ENCODE measurements around the gene SLFN11. TPM values are rescaled to one million over a fixed set of nuclear protein-coding genes. Genes with fewer than 3 reads are reported as not detected.

The SLFN11 gene
- total RNA-seq, 1 donor from 2014 or later, result 34.1 TPM

DNA sequence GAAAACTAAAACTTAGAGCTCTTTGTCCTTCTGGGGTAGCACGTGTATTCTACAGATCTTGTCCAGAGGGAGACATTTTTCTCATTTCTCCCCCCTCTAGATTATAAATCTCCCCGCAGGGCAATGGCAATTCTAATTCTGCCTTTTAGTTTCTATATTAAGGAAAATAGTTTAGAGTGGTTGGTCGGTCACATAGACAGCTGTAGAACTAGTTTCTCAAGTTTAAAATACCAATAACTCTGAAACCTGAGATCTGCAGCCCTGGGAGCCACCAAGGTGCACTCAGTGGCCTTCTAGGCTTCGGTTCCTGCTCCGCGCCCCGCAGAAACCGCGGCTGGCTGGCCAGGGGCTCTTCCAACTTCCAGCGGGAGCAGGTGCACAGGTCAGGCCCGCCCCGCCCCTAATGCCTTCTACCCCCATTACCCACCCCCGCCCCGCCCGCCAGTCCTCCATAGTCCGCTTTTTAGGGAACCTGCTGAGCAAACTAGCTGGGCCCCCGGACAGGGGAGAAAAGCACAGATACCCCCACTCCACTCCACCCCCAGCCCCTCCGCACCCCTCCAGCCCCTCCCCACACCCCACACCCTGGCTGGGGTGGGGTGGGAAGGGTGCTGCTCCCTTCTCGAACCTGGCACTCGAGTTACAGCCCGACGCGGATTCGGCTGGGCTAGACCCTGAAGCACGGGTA is 431 bp downstream of the SLFN11 start:
- H3K4me1 Mint-ChIP-seq, result peaks cover 18% of the 10 kb centered on the region
- peak overlapping the region; percentile 95 for H3K27ac Mint-ChIP-seq
- H3K36me3 Mint-ChIP-seq, result peaks cover 22% of the 10 kb centered on the region
- TF ChIP-seq, protein P1, sequence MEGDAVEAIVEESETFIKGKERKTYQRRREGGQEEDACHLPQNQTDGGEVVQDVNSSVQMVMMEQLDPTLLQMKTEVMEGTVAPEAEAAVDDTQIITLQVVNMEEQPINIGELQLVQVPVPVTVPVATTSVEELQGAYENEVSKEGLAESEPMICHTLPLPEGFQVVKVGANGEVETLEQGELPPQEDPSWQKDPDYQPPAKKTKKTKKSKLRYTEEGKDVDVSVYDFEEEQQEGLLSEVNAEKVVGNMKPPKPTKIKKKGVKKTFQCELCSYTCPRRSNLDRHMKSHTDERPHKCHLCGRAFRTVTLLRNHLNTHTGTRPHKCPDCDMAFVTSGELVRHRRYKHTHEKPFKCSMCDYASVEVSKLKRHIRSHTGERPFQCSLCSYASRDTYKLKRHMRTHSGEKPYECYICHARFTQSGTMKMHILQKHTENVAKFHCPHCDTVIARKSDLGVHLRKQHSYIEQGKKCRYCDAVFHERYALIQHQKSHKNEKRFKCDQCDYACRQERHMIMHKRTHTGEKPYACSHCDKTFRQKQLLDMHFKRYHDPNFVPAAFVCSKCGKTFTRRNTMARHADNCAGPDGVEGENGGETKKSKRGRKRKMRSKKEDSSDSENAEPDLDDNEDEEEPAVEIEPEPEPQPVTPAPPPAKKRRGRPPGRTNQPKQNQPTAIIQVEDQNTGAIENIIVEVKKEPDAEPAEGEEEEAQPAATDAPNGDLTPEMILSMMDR (IDR thresholded peaks at IDR 0.05; ENCODE audit: unreplicated experiment), result no peak
- DNase-seq (ENCODE audit: low spot score in 2 of 2, unreplicated experiment in 2 of 2), result no peak
- H3K4me3 Mint-ChIP-seq, result peak overlapping the region; percentile 82
- H3K9me3 Mint-ChIP-seq, result peaks cover 27% of the 10 kb centered on the region
- peaks cover 73% of the 10 kb centered on the region for H3K27me3 Mint-ChIP-seq (ENCODE audit: low read depth)

DNA sequence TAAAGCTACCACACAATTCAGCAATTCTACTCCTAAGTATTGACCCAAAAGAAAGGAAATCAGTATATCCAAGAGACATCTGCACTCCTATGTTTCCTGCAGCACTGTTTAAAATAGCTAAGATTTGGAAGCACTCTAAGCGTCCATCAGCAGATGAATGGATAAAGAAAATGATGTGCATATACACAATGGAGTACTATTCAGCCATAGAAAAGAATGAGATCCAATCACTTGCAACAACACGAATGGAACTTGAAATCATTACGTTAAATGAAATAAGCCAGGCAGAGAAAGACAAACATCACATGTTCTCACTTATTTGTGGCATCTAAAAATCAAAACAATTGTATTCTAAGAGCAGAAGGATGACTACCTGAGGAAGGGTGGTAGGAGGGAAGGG is 1.5 kb downstream of the SLFN11 start:
- peak overlapping the region; percentile 44 for H3K4me3 Mint-ChIP-seq
- DNase-seq (ENCODE audit: low spot score in 2 of 2, unreplicated experiment in 2 of 2), result no peak
- H3K36me3 Mint-ChIP-seq, result peaks cover 22% of the 10 kb centered on the region
- H3K27me3 Mint-ChIP-seq (ENCODE audit: low read depth), result peaks cover 67% of the 10 kb centered on the region
- H3K9me3 Mint-ChIP-seq, result peaks cover 27% of the 10 kb centered on the region
- no peak overlapping the region for H3K27ac Mint-ChIP-seq
- H3K4me1 Mint-ChIP-seq, result peaks cover 18% of the 10 kb centered on the region
- TF ChIP-seq, protein P1 (IDR thresholded peaks at IDR 0.05; ENCODE audit: unreplicated experiment), result no peak

DNA sequence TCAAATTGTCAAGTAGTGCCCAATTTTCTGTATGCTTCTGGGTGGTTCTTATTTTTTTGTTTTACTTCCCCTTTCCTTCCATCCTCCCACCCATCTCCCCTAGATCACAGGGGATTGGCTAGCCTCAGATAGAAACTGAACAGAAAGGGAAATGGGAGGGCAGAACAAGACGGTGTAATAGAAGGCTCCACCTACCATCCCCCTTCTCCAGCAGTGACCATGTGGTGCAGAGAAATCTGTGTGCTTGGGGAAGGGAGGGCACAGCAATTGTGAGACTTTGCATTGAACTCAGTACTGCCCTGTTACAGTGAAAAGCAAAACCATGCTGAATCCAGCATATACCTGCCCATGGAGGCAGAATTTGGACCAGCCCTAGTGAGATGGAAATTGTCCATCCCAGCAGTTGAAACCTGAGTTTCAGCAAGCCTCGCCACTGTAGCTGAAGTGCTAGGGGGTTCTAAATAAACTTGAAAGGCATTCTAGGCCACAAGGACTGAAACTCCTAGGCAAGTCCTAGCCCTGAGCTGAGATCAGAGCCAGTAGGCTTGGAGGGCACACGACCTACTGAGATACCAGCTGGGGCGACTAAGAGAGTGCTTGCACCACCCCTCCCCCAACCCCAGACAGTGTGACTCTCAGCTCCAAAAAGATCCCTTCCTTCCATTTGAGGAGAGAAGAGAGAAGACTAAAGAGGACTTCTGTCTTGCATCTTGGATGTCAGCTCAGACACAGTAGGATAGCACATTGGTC is 5.2 kb downstream of the SLFN11 start:
- no peak for DNase-seq (ENCODE audit: low spot score in 2 of 2, unreplicated experiment in 2 of 2)
- Mint-ChIP-seq H3K4me3 (no peak overlapping the region), H3K27me3 (ENCODE audit: low read depth) (peaks cover 59% of the 10 kb centered on the region), H3K27ac (no peak overlapping the region), H3K9me3 (peaks cover 27% of the 10 kb centered on the region), H3K4me1 (peaks cover 4% of the 10 kb centered on the region), H3K36me3 (peaks cover 35% of the 10 kb centered on the region)
- TF ChIP-seq, protein P1 (IDR thresholded peaks at IDR 0.05; ENCODE audit: unreplicated experiment), result no peak

DNA sequence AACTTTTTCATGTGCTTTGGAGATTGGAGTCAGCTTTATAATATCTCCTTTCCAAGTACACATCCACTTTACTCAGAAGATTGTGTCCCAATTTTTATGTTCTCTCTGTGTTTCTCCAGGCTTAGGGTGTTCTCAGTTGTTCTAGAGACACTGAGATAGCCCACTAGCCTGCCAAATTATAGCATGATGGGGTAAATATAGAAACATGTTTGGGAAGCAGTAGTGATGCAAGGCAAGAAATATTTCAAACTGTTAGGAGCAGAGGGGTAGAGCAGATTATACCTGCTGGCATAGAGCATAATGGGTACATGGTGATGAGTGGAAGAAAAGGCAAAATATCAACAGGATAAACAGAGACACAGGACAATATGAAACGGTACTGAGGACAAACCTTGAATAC is 12.4 kb downstream of the SLFN11 start:
- TF ChIP-seq, protein P1 (IDR thresholded peaks at IDR 0.05; ENCODE audit: unreplicated experiment), result no peak
- Mint-ChIP-seq H3K4me1 (no peaks in the 10 kb centered on the region), H3K27me3 (ENCODE audit: low read depth) (peaks cover 35% of the 10 kb centered on the region), H3K36me3 (peaks cover 29% of the 10 kb centered on the region), H3K27ac (no peak overlapping the region), H3K4me3 (no peak overlapping the region), H3K9me3 (no peaks in the 10 kb centered on the region)
- DNase-seq (ENCODE audit: low spot score in 2 of 2, unreplicated experiment in 2 of 2), result no peak

DNA sequence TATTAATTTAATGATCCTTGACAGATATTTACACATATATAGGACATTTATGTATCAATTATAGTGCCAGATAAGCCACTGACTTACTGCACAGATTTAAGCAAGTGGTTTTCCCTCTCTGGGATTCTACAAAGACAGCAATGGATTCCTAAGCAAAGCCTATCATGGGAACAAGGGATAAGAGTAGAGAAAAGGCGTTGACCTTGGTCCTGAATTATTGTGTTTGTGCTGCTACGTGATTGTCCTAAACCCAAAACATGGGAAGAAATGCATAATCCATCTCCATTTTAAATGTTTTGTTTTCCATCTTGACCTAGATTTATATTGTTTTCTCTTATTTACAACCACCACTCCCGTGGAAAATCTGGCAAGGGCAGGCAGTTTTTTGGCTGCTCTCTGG is 14.0 kb downstream of the SLFN11 start:
- Mint-ChIP-seq H3K36me3 (peaks cover 30% of the 10 kb centered on the region), H3K27ac (no peak overlapping the region), H3K4me3 (no peak overlapping the region), H3K4me1 (no peaks in the 10 kb centered on the region), H3K27me3 (ENCODE audit: low read depth) (peaks cover 28% of the 10 kb centered on the region), H3K9me3 (no peaks in the 10 kb centered on the region)
- TF ChIP-seq, protein P1 (IDR thresholded peaks at IDR 0.05; ENCODE audit: unreplicated experiment), result no peak
- DNase-seq (ENCODE audit: low spot score in 2 of 2, unreplicated experiment in 2 of 2), result no peak

All from mesothelial cell of epicardium (in vitro differentiated cells).